H7 (cell line): Measurements from ENCODE around the gene FBXO9. TPM values are rescaled to one million over a fixed set of nuclear protein-coding genes. Genes with fewer than 3 reads are reported as not detected.

Experiments used
- total RNA-seq: library from RNA; depleted of rRNA; stranded (reverse); fragments of >200 nt; shearing (Covaris generic); gene quantifications from 2 replicates; pipeline ENCODE4 v1.2.3, GENCODE V29; 2014; rRNA removed

The FBXO9 gene
- total RNA-seq, 1 experiment from 2014 or later: 21.8 TPM

Other genes with a start within 250 kb of the FBXO9 start
- not detected in 2 replicates for gene GSTA5, start 224.6 kb upstream of the FBXO9 start, total RNA-seq
- gene GSTA3, start 155.7 kb upstream of the FBXO9 start, total RNA-seq: not detected in 2 replicates
- 25.1 and 35.6 TPM in 2 replicates for gene GSTA4, start 70.1 kb upstream of the FBXO9 start, total RNA-seq
- 6.5 and 9.0 TPM in 2 replicates for gene CILK1, start 3.6 kb upstream of the FBXO9 start, total RNA-seq
- gene GCM1, start 83.4 kb downstream of the FBXO9 start, total RNA-seq: not detected in 2 replicates